ENCODE data around the gene KRTAP3-1. TPM values are rescaled to one million over a fixed set of nuclear protein-coding genes. Genes with fewer than 3 reads are reported as not detected.

KRTAP3-1 gene
- total RNA-seq (2011; cell fraction: chromatin; rRNA removed; ENCODE audit: low replicate concordance): not detected in 2 replicates
- total RNA-seq (2011; cell fraction: nucleolus; rRNA removed): not detected in 2 replicates
- not detected in 2 replicates for total RNA-seq (2011; cell fraction: nucleoplasm; rRNA removed)
- not detected in 2 replicates for total RNA-seq (2014; rRNA removed)
- not detected in 2 replicates for total RNA-seq (2014; rRNA removed; fragmentation: Illumina TruSeq; extraction: Trizol)
- not detected in 2 replicates for total RNA-seq (2015; rRNA removed; fragmentation: Illumina TruSeq; extraction: Trizol)
- not detected in 2 replicates for total RNA-seq (2021)
- polyA plus RNA-seq (2011; rRNA removed): not detected in 2 replicates
- polyA plus RNA-seq (2011; cell fraction: cytosol; rRNA removed): not detected in 2 replicates
- polyA plus RNA-seq (2011; cell fraction: nucleus; rRNA removed): not detected in 2 replicates
- not detected in 2 replicates for polyA plus RNA-seq (2012)
- polyA plus RNA-seq (2014; fragmentation: Illumina TruSeq; extraction: Trizol): not detected in 2 replicates
- polyA plus RNA-seq (2014; fragmentation: Nextera tagmentation; extraction: Ambion mirVana): not detected
- not detected in 2 replicates for polyA plus RNA-seq (2014; rRNA removed)
- not detected in 2 replicates for polyA minus RNA-seq (2011; rRNA and poly(A)+ RNA removed)
- polyA minus RNA-seq (2011; cell fraction: cytosol; rRNA and poly(A)+ RNA removed): not detected in 2 replicates
- not detected in 2 replicates for polyA minus RNA-seq (2011; cell fraction: nucleus; rRNA and poly(A)+ RNA removed)
- not detected for Bru-seq, nascent RNA
- not detected for BruChase-seq, experiment 1, labeled RNA remaining after a 2-hour chase
- not detected for BruChase-seq, experiment 2, labeled RNA remaining after a 6-hour chase
- long read RNA-seq, experiment 1: 0 reads
- long read RNA-seq, experiment 2: 0 reads
- long read RNA-seq, experiment 3: 0 reads

GRCh38 chr17:41008811-41009210, at the start of gene KRTAP3-1:
Gene KRTAP3-1, minus strand, starts transcription at chr17:41009128. Its CDS starts 54 bp downstream, at chr17:41009074.
- H3K4me1 ChIP-seq (replicated peaks in 1 of 2; ENCODE audit: control insufficient read depth in 2 of 2, insufficient read depth in 2 of 2, low read length in 2 of 2): no peaks in the 10 kb centered on the region; a peak in 1 of 5 replicates
- H3K27ac ChIP-seq (ENCODE audit: extremely low read depth, low read depth, low read length): no peak within 1 kb of the TSS
- no peaks in the 10 kb centered on the region for H4K20me1 ChIP-seq (replicated peaks; ENCODE audit: control insufficient read depth, insufficient read depth, low read length)
- CTCF ChIA-PET (ENCODE audit: low intra/inter-chr PET ratio): no interaction called here
- no peak for ATAC-seq
- H3K4me3 ChIP-seq: no peak within 1 kb of the TSS
- in situ Hi-C loops (cut with MboI) (no loop called here), intact Hi-C loops (cut with micrococcal nuclease) (no loop called here)
- no peak within 1 kb of the TSS for H3K4me2 ChIP-seq (ENCODE audit: insufficient read depth, low read length)
- no peaks in the 10 kb centered on the region for H3K9me3 ChIP-seq (replicated peaks; ENCODE audit: control insufficient read depth, insufficient read depth, low read depth, low read length)
- no peak for FAIRE-seq
- H3K79me2 ChIP-seq (ENCODE audit: control insufficient read depth, insufficient read depth, low read length): no peaks in the 10 kb centered on the region
- no peaks in the 10 kb centered on the region for H3K36me3 ChIP-seq (ENCODE audit: control insufficient read depth, insufficient read depth, low read length)
- peaks cover 0 to 9% of the 10 kb centered on the region in 2 experiments; a peak in 3 of 5 replicates for H3K27me3 ChIP-seq (ENCODE audit: control insufficient read depth in 2 of 2, insufficient read depth in 2 of 2, low read length in 2 of 2)
- no TSS peak for BruUV-seq (replicated peaks)
- TF ChIP-seq TRIM25 (IDR thresholded peaks at IDR 0.05; ENCODE audit: borderline replicate concordance): no peak
- TF ChIP-seq NONO (IDR thresholded peaks at IDR 0.05; ENCODE audit: low read depth in 2 of 2, low read length in 1 of 2): no peak
- TF ChIP-seq NBN (IDR thresholded peaks at IDR 0.05; ENCODE audit: low read depth): no peak
- TF ChIP-seq POLR3A (IDR thresholded peaks at IDR 0.05; ENCODE audit: borderline replicate concordance, extremely low read depth, insufficient read depth, insufficient read length): no peak
- 2% methylated on average over 8 of the region's 8 CpGs for WGBS (ENCODE audit: insufficient coverage, low coverage, missing lambda C conversion rate)
- no peaks in the 10 kb centered on the region for H3K9me1 ChIP-seq (ENCODE audit: control insufficient read depth, insufficient read depth, low read length)
- no peak within 1 kb of the TSS for H2AFZ ChIP-seq (ENCODE audit: low read depth, low read length)
- POLR2A ChIA-PET: no interaction called here
- no peak for DNase-seq (ENCODE audit: extremely low read depth in 1 of 4, low spot score in 3 of 4)
- H3K9ac ChIP-seq (ENCODE audit: insufficient read depth in 1 of 2, low read depth in 2 of 2, low read length in 2 of 2): no peak within 1 kb of the TSS
